ENCODE measurements around the gene ST7. TPM values are rescaled to one million over a fixed set of nuclear protein-coding genes. Genes with fewer than 3 reads are reported as not detected.

The ST7 gene
- total and polyA plus RNA-seq, 4 donors = 22.4 to 57.2 (median 41.6) TPM

GRCh38 chr7:117062300-117062699 lies 109.0 kb downstream of the ST7 start:
- ATAC-seq (ENCODE audit: insufficient read depth, low FRiP score) (no peak), DNase-seq (no peak)
- Histone ChIP-seq H3K27me3 (ENCODE audit: control insufficient read depth in 3 of 3, insufficient read depth in 3 of 3, low read length in 2 of 3) (no peaks in the 10 kb centered on the region), H3K4me1 (ENCODE audit: control insufficient read depth in 5 of 5, insufficient read depth in 5 of 5, low read length in 5 of 5) (peaks cover 0 to 10% (median 0%) of the 10 kb centered on the region in 5 donors), H3K9me3 (ENCODE audit: control insufficient read depth in 4 of 4, insufficient read depth in 3 of 4, low read length in 3 of 4) (no peaks in the 10 kb centered on the region), H3K27ac (ENCODE audit: low read depth in 1 of 2, low read length in 1 of 2) (no peak overlapping the region), H3K9ac (ENCODE audit: insufficient read depth in 1 of 2, low read length in 2 of 2) (no peak overlapping the region), H3K4me3 (no peak overlapping the region), H3K36me3 (ENCODE audit: control insufficient read depth in 4 of 4, insufficient read depth in 4 of 4, low read length in 4 of 4) (no peaks in the 10 kb centered on the region)
- TF ChIP-seq CTCF (IDR thresholded peaks at IDR 0.05; ENCODE audit: control extremely low read depth, extremely low read depth) = no peak
- 95 to 97% methylated on average over 1 of the region's 1 CpG for WGBS, 2 donors

GRCh38 chr7:117064688-117065087 lies 111.4 kb downstream of the ST7 start:
- H3K9me3 ChIP-seq (ENCODE audit: control insufficient read depth in 4 of 4, insufficient read depth in 3 of 4, low read length in 3 of 4) = no peaks in the 10 kb centered on the region
- H3K27ac ChIP-seq (ENCODE audit: low read depth in 1 of 2, low read length in 1 of 2) = no peak overlapping the region
- no peak for TF ChIP-seq CTCF (IDR thresholded peaks at IDR 0.05; ENCODE audit: control extremely low read depth, extremely low read depth)
- ATAC-seq (ENCODE audit: insufficient read depth, low FRiP score) = no peak
- H3K27me3 ChIP-seq (ENCODE audit: control insufficient read depth in 3 of 3, insufficient read depth in 3 of 3, low read length in 2 of 3) = no peaks in the 10 kb centered on the region
- no peak for DNase-seq
- WGBS, 2 donors = 96 to 99% methylated on average over 3 of the region's 3 CpGs
- H3K4me3 ChIP-seq = no peak overlapping the region
- H3K4me1 ChIP-seq (ENCODE audit: control insufficient read depth in 5 of 5, insufficient read depth in 5 of 5, low read length in 5 of 5) = peaks cover 0 to 20% (median 4%) of the 10 kb centered on the region in 5 donors
- no peak overlapping the region for H3K9ac ChIP-seq (ENCODE audit: insufficient read depth in 1 of 2, low read length in 2 of 2)
- H3K36me3 ChIP-seq (ENCODE audit: control insufficient read depth in 4 of 4, insufficient read depth in 4 of 4, low read length in 4 of 4) = no peaks in the 10 kb centered on the region

DNA sequence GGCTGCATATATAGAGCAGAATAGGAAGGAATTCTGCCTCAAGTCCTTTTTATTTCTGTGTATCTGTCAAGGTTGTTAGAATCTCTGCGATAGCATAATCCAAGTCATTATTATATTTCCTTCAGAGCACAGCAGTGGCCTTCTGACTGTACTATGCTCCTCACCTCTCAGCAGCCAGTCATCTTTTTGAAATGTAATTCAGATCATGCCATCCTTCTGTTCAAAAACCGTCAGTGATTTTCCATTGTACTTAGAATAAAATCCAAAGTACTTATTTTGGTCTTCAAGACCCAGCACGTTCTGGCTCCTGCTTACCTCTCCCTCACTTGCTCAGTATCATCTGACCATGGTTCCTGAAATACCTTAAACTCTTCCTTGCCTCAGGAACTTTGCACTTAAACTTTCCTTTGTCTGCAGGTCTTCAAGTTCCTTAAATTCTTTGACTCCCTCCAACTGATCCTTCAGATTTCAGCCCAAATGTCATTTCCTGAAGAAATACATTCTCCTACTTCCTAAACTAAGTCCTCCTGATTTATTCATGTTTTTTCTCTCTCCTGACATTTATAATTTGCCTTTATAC lies 112.4 kb downstream of the ST7 start:
- no peak for TF ChIP-seq CTCF (IDR thresholded peaks at IDR 0.05; ENCODE audit: control extremely low read depth, extremely low read depth)
- Histone ChIP-seq H3K27me3 (ENCODE audit: control insufficient read depth in 3 of 3, insufficient read depth in 3 of 3, low read length in 2 of 3) (no peaks in the 10 kb centered on the region), H3K27ac (ENCODE audit: low read depth in 1 of 2, low read length in 1 of 2) (no peak overlapping the region), H3K4me1 (ENCODE audit: control insufficient read depth in 5 of 5, insufficient read depth in 5 of 5, low read length in 5 of 5) (peaks cover 0 to 24% (median 4%) of the 10 kb centered on the region in 5 donors), H3K9me3 (ENCODE audit: control insufficient read depth in 4 of 4, insufficient read depth in 3 of 4, low read length in 3 of 4) (no peaks in the 10 kb centered on the region), H3K9ac (ENCODE audit: insufficient read depth in 1 of 2, low read length in 2 of 2) (no peak overlapping the region), H3K36me3 (ENCODE audit: control insufficient read depth in 4 of 4, insufficient read depth in 4 of 4, low read length in 4 of 4) (no peaks in the 10 kb centered on the region), H3K4me3 (no peak overlapping the region)
- no peak for DNase-seq
- WGBS, 2 donors = 79 to 85% methylated on average over 3 of the region's 3 CpGs
- no peak for ATAC-seq (ENCODE audit: insufficient read depth, low FRiP score)

GRCh38 chr7:117066668-117067067 lies 113.4 kb downstream of the ST7 start:
- no peak for ATAC-seq (ENCODE audit: insufficient read depth, low FRiP score)

More at GRCh38 chr7:117066668-117067067, 113.4 kb downstream of the ST7 start:
- TF ChIP-seq CTCF (IDR thresholded peaks at IDR 0.05; ENCODE audit: control extremely low read depth, extremely low read depth) = no peak
- 68 to 78% methylated on average over 3 of the region's 3 CpGs for WGBS, 2 donors
- H3K4me1 ChIP-seq (ENCODE audit: control insufficient read depth in 5 of 5, insufficient read depth in 5 of 5, low read length in 5 of 5) = peaks cover 0 to 28% (median 4%) of the 10 kb centered on the region in 5 donors
- no peaks in the 10 kb centered on the region for H3K27me3 ChIP-seq (ENCODE audit: control insufficient read depth in 3 of 3, insufficient read depth in 3 of 3, low read length in 2 of 3)
- no peak overlapping the region for H3K27ac ChIP-seq (ENCODE audit: low read depth in 1 of 2, low read length in 1 of 2)
- H3K9ac ChIP-seq (ENCODE audit: insufficient read depth in 1 of 2, low read length in 2 of 2) = no peak overlapping the region
- no peaks in the 10 kb centered on the region for H3K9me3 ChIP-seq (ENCODE audit: control insufficient read depth in 4 of 4, insufficient read depth in 3 of 4, low read length in 3 of 4)
- no peak for DNase-seq
- no peak overlapping the region for H3K4me3 ChIP-seq
- no peaks in the 10 kb centered on the region for H3K36me3 ChIP-seq (ENCODE audit: control insufficient read depth in 4 of 4, insufficient read depth in 4 of 4, low read length in 4 of 4)
